SK-N-SH (cell line): ENCODE measurements around the gene KIF5C. TPM values are rescaled to one million over a fixed set of nuclear protein-coding genes. Genes with fewer than 3 reads are reported as not detected.

Source experiments
- CTCF ChIA-PET: fragments of 300-600, 350-600 bp; formaldehyde crosslinking; extraction: SDS; loops from one replicate; lab custom pipeline; 2021; lab: Yijun Ruan, JAX
- POLR2A ChIA-PET: fragments of 350-600 bp; sonication (Branson Sonifier 250); formaldehyde crosslinking; extraction: SDS; loops from one replicate; lab custom pipeline; 2020; ENCODE audit warnings: antibody characterized with exemption, inconsistent platforms; lab: Yijun Ruan, JAX
- DNase-seq: peaks from one replicate; pipeline ENCODE4 v3.0.0; 2012
- H2AFZ ChIP-seq: fragments of 200-600 bp; sonication (generic); 2 replicates; pipeline ENCODE4 v1.8.1; 2016; ENCODE audit warnings: antibody characterized with exemption, mild to moderate bottlenecking, low read depth
- H3F3A ChIP-seq: fragments of 200-600 bp; sonication (generic); replicated peaks from 2 replicates; pipeline ENCODE3; 2016; ENCODE audit warnings: antibody characterized with exemption, mild to moderate bottlenecking; ENCODE audit not compliant: insufficient read depth
- H3K27ac ChIP-seq, 2 experiments: fragments of 200-500 bp in 1 of 2; fragments of 200-600 bp in 1 of 2; sonication (Bioruptor generic) in 1 of 2; sonication (generic), shearing (Covaris generic) in 1 of 2; 2 replicates each; pipeline versions ENCODE4 v1.5.1 to v1.6.1; 2014 to 2016; ENCODE audit warnings: low read depth in 2 of 2, inconsistent platforms in 1 of 2, low read length in 1 of 2, mild to moderate bottlenecking in 1 of 2, mixed read lengths in 1 of 2
- H3K27me3 ChIP-seq: fragments of 200-600 bp; sonication (generic), shearing (Covaris generic); 2 replicates; pipeline ENCODE4 v1.6.1; 2016; ENCODE audit warnings: mixed run types; ENCODE audit not compliant: insufficient read depth
- H3K36me3 ChIP-seq, 2 experiments: fragments of 200-500 bp in 1 of 2; fragments of 200-600 bp in 1 of 2; sonication (Bioruptor generic) in 1 of 2; sonication (generic) in 1 of 2; replicated peaks in 1 of 2; 2 replicates each; pipeline versions ENCODE3 to v1.5.1; 2014 to 2016; ENCODE audit warnings: low read length in 1 of 2, mild to moderate bottlenecking in 1 of 2; ENCODE audit not compliant: insufficient read depth in 2 of 2, control insufficient read depth in 1 of 2
- H3K4me1 ChIP-seq, 2 experiments: fragments of 200-500 bp in 1 of 2; fragments of 200-600 bp in 1 of 2; sonication (Bioruptor generic) in 1 of 2; sonication (generic), shearing (Covaris generic) in 1 of 2; 2 replicates each; pipeline versions ENCODE4 v1.5.1 to v1.6.1; 2014 to 2016; ENCODE audit warnings: low read depth in 1 of 2, low read length in 1 of 2, mixed run types in 1 of 2; ENCODE audit not compliant: insufficient read depth in 2 of 2, control insufficient read depth in 1 of 2
- H3K4me2 ChIP-seq: fragments of 200-600 bp; sonication (generic), shearing (Covaris generic); 2 replicates; pipeline ENCODE4 v1.6.1; 2017; ENCODE audit warnings: mixed run types
- H3K4me3 ChIP-seq, 2 experiments: fragments of 200-500 bp in 1 of 2; fragments of 200-600 bp in 1 of 2; sonication (Bioruptor generic) in 1 of 2; sonication (generic), shearing (Covaris generic) in 1 of 2; 2 replicates each; pipeline versions ENCODE4 v1.5.1 to v1.8.1; 2014 to 2016; ENCODE audit warnings: low read depth in 2 of 2, inconsistent platforms in 1 of 2, low read length in 1 of 2, mild to moderate bottlenecking in 1 of 2, mixed read lengths in 1 of 2, moderate library complexity in 1 of 2
- H3K79me2 ChIP-seq: fragments of 200-600 bp; sonication (generic); 2 replicates; pipeline ENCODE4 v1.8.1; 2017; ENCODE audit warnings: mild to moderate bottlenecking; ENCODE audit not compliant: insufficient read depth
- H3K9ac ChIP-seq: fragments of 200-600 bp; sonication (generic); 2 replicates; pipeline ENCODE4 v1.6.1; 2017; ENCODE audit warnings: mixed run types
- H3K9me2 ChIP-seq: fragments of 200-600 bp; sonication (generic); 2 replicates; pipeline ENCODE4 v1.6.1; 2017; ENCODE audit warnings: mixed run types
- H3K9me3 ChIP-seq: fragments of 200-600 bp; sonication (generic); 2 replicates; pipeline ENCODE4 v1.6.1; 2017; ENCODE audit warnings: mixed run types, mild to moderate bottlenecking, moderate library complexity
- H4K20me1 ChIP-seq: fragments of 200-600 bp; sonication (generic); 2 replicates; pipeline ENCODE4 v1.6.1; 2017; ENCODE audit warnings: mild to moderate bottlenecking, mixed run types; ENCODE audit not compliant: insufficient read depth
- CHD2 ChIP-seq: fragments of 150-350 bp; IDR thresholded peaks from 2 replicates; pipeline ENCODE4 v1.6.1; 2018; ENCODE audit warnings: low read length; ENCODE audit not compliant: partially characterized antibody
- FOSL2 ChIP-seq: IDR thresholded peaks from 2 replicates; pipeline ENCODE4 v1.4.0; 2012; ENCODE audit warnings: low read depth, mild to moderate bottlenecking, moderate library complexity, borderline replicate concordance
- FOXM1 ChIP-seq: IDR thresholded peaks from 2 replicates; pipeline ENCODE4 v1.4.0; 2012; ENCODE audit warnings: low read depth, mild to moderate bottlenecking
- IRF3 ChIP-seq: fragments of 150-350 bp; IDR thresholded peaks from 2 replicates; pipeline ENCODE4 v1.6.1; 2016; ENCODE audit warnings: mild to moderate bottlenecking, low read depth, low read length
- MEF2A ChIP-seq: IDR thresholded peaks from 2 replicates; pipeline ENCODE4 v1.4.0; 2012; ENCODE audit warnings: low read depth, borderline replicate concordance
- RAD21 ChIP-seq: IDR thresholded peaks from 2 replicates; pipeline ENCODE4 v1.6.1; 2012; ENCODE audit warnings: mild to moderate bottlenecking, low read length
- SMC3 ChIP-seq: IDR thresholded peaks from 2 replicates; pipeline ENCODE4 v1.6.1; 2012; ENCODE audit warnings: low read depth, low read length, improper control_type of control experiment
- TAF1 ChIP-seq: IDR thresholded peaks from 2 replicates; pipeline ENCODE4 v1.6.1; 2012; ENCODE audit warnings: low read depth, mild to moderate bottlenecking, low read length, moderate library complexity, borderline replicate concordance
- WGBS: methylation state at CpG from one replicate; pipeline ENCODE4 v1.1.6; 2017; ENCODE audit warnings: low lambda C conversion rate; 5-methylcytosine and 5-hydroxymethylcytosine counted together
- polyA plus RNA-seq, 3 experiments: library from polyadenylated mRNA; depleted of rRNA; stranded (reverse); fragments of >200 nt; gene quantifications; 2 replicates each; pipeline ENCODE4 v1.2.3, GENCODE V29; 2012
- TF ChIP-seq, protein P1 (sequence below): fragments of 150-350 bp; IDR thresholded peaks from 2 replicates; pipeline ENCODE4 v1.6.1; 2017; ENCODE audit warnings: antibody characterized with exemption, low read length, low read depth, borderline replicate concordance
- TF ChIP-seq, protein P2 (sequence below): IDR thresholded peaks from 2 replicates; pipeline ENCODE4 v1.6.1; 2012; ENCODE audit warnings: mild to moderate bottlenecking, low read depth, low read length, moderate library complexity

The KIF5C gene
- polyA plus RNA-seq, 1 of the 3 experiments (the other 2 are of a cell fraction), result 3.9 TPM

DNA sequence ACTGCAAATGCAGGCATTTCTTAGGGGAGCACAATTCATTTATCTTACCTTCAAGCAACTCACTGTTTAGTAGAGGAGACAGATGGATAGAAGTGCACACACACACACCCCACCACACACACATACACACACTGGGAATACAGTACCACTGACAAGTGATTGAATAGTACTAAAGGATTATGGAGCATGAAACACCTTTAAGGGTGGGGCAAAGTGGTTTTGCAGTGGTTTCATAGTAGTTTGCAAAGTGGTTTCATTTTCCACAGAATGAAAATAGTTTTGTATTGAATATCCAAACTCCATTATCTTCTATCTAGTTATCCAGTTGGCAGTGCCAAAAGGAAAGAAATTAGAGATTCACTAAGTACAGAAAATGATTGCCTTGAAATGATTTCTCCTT is 18.9 kb downstream of the KIF5C start:
- POLR2A ChIA-PET, result no interaction called here

DNA sequence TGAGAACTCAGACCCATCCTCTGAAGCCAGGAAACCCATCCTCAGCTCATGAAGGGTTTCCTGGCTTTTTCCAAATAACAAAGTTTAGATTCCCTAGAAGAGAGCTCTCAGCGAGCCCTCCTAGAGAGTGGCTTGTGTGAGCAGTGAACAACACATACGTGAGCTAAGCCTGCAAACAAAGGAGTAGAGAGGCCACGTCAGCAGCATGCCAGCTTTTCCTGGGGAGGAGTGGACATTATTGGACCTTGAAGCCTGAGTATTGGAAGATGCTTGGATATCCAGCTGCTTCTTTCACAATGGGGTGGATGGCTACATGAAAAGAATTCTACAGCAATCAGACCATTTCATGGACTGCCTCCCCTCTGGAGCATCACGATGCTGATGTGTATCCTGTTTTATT is 21.1 kb downstream of the KIF5C start:
- Histone ChIP-seq H3K9ac (no peak overlapping the region), H3K9me3 (no peaks in the 10 kb centered on the region), H4K20me1 (no peaks in the 10 kb centered on the region), H3K9me2 (no peaks in the 10 kb centered on the region), H2AFZ (no peak overlapping the region), H3K79me2 (peaks cover 3% of the 10 kb centered on the region; the same call in 1 of the 2 replicates), H3K4me3 (no peak overlapping the region), H3K27me3 (no peaks in the 10 kb centered on the region), H3K36me3 (no peaks in the 10 kb centered on the region), H3K27ac (no peak overlapping the region), H3K4me1 (no peaks in the 10 kb centered on the region; a peak in 1 of 4 replicates), H3F3A (no peaks in the 10 kb centered on the region), H3K4me2 (no peak overlapping the region)
- TF ChIP-seq MEF2A (no peak), RAD21 (no peak), TAF1 (no peak)
- no peak for DNase-seq
- ChIA-PET CTCF (interaction anchor here (0.5 kb wide), 1 partner anchor 882 kb away, joined by 3 read pairs; no protein-coding TSS in a partner anchor), POLR2A (no interaction called here)
- 72% methylated on average over 4 of the region's 4 CpGs for WGBS

More for the DNA sequence above, 18.9 kb downstream of the KIF5C start:
- CTCF ChIA-PET, result interaction anchor here (1.3 to 1.5 kb wide), 2 partner anchors 10 to 52 kb away, joined by 3 read pairs; no protein-coding TSS in a partner anchor
- no peaks in the 10 kb centered on the region for H4K20me1 ChIP-seq
- no peaks in the 10 kb centered on the region for H3F3A ChIP-seq
- H3K9ac ChIP-seq, result no peak overlapping the region
- H3K4me1 ChIP-seq, result peaks cover 2 to 9% of the 10 kb centered on the region in 2 experiments; a peak in 2 of 4 replicates
- no peak overlapping the region for H2AFZ ChIP-seq
- H3K9me2 ChIP-seq, result no peaks in the 10 kb centered on the region
- H3K36me3 ChIP-seq, result no peaks in the 10 kb centered on the region
- TF ChIP-seq, protein P1, sequence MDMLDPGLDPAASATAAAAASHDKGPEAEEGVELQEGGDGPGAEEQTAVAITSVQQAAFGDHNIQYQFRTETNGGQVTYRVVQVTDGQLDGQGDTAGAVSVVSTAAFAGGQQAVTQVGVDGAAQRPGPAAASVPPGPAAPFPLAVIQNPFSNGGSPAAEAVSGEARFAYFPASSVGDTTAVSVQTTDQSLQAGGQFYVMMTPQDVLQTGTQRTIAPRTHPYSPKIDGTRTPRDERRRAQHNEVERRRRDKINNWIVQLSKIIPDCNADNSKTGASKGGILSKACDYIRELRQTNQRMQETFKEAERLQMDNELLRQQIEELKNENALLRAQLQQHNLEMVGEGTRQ, result no peak
- TF ChIP-seq, protein P2, sequence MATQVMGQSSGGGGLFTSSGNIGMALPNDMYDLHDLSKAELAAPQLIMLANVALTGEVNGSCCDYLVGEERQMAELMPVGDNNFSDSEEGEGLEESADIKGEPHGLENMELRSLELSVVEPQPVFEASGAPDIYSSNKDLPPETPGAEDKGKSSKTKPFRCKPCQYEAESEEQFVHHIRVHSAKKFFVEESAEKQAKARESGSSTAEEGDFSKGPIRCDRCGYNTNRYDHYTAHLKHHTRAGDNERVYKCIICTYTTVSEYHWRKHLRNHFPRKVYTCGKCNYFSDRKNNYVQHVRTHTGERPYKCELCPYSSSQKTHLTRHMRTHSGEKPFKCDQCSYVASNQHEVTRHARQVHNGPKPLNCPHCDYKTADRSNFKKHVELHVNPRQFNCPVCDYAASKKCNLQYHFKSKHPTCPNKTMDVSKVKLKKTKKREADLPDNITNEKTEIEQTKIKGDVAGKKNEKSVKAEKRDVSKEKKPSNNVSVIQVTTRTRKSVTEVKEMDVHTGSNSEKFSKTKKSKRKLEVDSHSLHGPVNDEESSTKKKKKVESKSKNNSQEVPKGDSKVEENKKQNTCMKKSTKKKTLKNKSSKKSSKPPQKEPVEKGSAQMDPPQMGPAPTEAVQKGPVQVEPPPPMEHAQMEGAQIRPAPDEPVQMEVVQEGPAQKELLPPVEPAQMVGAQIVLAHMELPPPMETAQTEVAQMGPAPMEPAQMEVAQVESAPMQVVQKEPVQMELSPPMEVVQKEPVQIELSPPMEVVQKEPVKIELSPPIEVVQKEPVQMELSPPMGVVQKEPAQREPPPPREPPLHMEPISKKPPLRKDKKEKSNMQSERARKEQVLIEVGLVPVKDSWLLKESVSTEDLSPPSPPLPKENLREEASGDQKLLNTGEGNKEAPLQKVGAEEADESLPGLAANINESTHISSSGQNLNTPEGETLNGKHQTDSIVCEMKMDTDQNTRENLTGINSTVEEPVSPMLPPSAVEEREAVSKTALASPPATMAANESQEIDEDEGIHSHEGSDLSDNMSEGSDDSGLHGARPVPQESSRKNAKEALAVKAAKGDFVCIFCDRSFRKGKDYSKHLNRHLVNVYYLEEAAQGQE, result no peak
- no peak for TF ChIP-seq FOXM1
- TF ChIP-seq CHD2, result no peak
- no peak for TF ChIP-seq FOSL2
- no peak for TF ChIP-seq SMC3
- no peak for TF ChIP-seq IRF3
- H3K9me3 ChIP-seq, result no peaks in the 10 kb centered on the region
- no peak overlapping the region for H3K4me2 ChIP-seq
- H3K27me3 ChIP-seq, result no peaks in the 10 kb centered on the region
- H3K79me2 ChIP-seq, result peaks cover 3% of the 10 kb centered on the region
- no peak for DNase-seq
- no peak overlapping the region for H3K27ac ChIP-seq
- no peak overlapping the region for H3K4me3 ChIP-seq
